ENCODE data around the gene PLEKHF1. TPM values are rescaled to one million over a fixed set of nuclear protein-coding genes. Genes with fewer than 3 reads are reported as not detected.

The PLEKHF1 gene
- total and polyA plus RNA-seq, 2 of the 13 experiments (the other 11 are each of a cell fraction or from before 2014, with no cell fraction given) = 2.9 to 3.8 TPM

DNA sequence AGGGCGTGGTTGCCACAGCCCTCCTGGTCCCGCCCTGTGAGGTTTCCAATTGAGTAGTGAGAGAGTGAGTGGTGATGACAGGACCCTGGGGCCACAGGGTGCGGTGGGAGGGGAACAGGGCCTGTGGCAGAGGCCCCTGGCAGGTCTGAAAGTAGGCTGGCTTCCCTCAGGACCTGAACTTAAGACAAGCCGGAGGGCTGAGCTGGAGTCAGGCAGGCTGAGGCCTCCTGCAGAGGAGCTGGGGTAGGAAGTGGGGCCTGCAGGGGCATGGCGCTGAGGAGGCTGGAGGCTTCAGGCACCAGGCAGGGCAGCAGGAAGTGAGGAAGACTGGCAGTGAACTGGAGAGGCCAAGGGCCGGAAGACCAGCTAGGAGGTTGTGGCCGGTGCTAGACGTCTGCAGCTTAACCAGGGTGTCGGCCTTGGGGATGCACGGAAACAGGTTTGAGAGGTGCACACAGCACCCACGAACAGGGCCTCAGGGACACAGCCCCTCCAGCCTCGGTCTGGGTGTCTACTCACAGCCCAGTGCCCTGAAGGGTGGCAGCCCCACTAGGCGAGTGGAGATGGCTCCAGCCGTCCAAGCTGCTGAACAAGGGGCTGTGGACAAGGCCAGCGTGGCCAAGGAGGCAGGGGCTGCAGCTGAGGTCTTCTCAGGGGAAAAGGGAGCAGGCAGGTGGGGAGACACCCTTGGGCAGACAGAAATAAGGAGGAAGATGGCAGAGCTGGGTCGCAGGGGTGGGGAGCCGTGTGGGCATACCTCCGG is 41.4 kb upstream of the PLEKHF1 start (continued):
- TF ChIP-seq ZNF253 (CRISPR knock-in tag; IDR thresholded peaks at IDR 0.05; ENCODE audit: borderline replicate concordance) (no peak), IKZF1 (IDR thresholded peaks at IDR 0.05) (no peak), NPAS2 (CRISPR knock-in tag; IDR thresholded peaks at IDR 0.05; ENCODE audit: borderline replicate concordance) (no peak), ZNF10 (CRISPR knock-in tag; IDR thresholded peaks at IDR 0.05; ENCODE audit: borderline replicate concordance, low read depth) (no peak), PRMT3 (CRISPR knock-in tag; IDR thresholded peaks at IDR 0.05; ENCODE audit: borderline replicate concordance, low read depth) (no peak), EED (CRISPR knock-in tag; IDR thresholded peaks at IDR 0.05) (no peak), ZNF780A (CRISPR knock-in tag; IDR thresholded peaks at IDR 0.05) (no peak), NFYC (CRISPR knock-in tag; IDR thresholded peaks at IDR 0.05) (no peak)
- TF ChIP-seq, protein P1, sequence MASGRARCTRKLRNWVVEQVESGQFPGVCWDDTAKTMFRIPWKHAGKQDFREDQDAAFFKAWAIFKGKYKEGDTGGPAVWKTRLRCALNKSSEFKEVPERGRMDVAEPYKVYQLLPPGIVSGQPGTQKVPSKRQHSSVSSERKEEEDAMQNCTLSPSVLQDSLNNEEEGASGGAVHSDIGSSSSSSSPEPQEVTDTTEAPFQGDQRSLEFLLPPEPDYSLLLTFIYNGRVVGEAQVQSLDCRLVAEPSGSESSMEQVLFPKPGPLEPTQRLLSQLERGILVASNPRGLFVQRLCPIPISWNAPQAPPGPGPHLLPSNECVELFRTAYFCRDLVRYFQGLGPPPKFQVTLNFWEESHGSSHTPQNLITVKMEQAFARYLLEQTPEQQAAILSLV (CRISPR knock-in tag; IDR thresholded peaks at IDR 0.05; ENCODE audit: borderline replicate concordance) = no peak
- TF ChIP-seq, protein P2, sequence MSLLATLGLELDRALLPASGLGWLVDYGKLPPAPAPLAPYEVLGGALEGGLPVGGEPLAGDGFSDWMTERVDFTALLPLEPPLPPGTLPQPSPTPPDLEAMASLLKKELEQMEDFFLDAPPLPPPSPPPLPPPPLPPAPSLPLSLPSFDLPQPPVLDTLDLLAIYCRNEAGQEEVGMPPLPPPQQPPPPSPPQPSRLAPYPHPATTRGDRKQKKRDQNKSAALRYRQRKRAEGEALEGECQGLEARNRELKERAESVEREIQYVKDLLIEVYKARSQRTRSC (CRISPR knock-in tag; IDR thresholded peaks at IDR 0.05; ENCODE audit: low read depth) = no peak

DNA sequence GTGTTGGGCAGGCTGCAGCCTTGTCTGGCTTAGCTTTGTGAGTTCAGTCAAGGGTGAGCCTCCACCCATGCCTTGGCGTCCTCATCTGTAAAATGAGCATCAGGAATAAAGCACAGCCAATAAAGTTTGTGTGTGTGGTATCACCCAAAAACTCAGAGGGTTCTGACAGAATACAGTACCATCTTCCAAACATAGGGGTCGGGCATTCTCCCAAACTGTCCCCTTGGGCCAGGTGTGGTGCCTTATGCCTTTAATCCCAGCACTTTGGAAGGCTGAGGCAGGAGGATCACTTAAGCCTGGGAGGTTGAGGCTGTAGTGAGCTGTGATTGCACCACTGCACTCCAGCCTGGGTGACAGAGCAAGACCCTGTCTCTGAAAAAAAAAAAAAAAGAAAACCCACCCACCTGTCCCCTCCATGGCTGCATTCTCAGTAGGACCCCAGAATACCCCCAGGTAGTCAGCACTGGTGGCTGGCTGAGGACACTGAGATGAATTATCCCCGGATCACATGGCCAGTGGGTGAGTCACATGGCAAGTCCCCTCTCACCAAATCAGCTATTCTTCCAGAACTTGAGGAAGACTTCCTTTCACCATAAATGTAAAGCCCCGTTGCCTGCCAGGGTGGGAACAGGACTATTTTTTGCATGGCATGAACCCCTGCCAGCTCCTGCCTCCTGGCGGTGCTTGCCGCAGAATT is 40.6 kb upstream of the PLEKHF1 start:
- H3K79me2 ChIP-seq (ENCODE audit: insufficient read depth, low read length) = no peaks in the 10 kb centered on the region
- 64% methylated on average over 5 of the region's 6 CpGs for WGBS (ENCODE audit: low lambda C conversion rate)
- BruUV-seq (replicated peaks) = no TSS peak
- peaks cover 13% of the 10 kb centered on the region for H3K4me1 ChIP-seq (ENCODE audit: insufficient read depth, low read length)
- no peak overlapping the region for H3K27ac ChIP-seq (ENCODE audit: extremely low read length, insufficient read depth, low read length)
- CTCF ChIA-PET (ENCODE audit: low intra/inter-chr PET ratio, low total read pairs) = no interaction called here
- no peaks in the 10 kb centered on the region for H3K36me3 ChIP-seq (replicated peaks in 1 of 2; ENCODE audit: control insufficient read depth in 1 of 2, insufficient read depth in 2 of 2, low read length in 2 of 2)
- H3K9me3 ChIP-seq (ENCODE audit: low read length) = no peaks in the 10 kb centered on the region
- peaks cover 1 to 3% of the 10 kb centered on the region in 2 experiments; a peak in 2 of 5 replicates for H3K27me3 ChIP-seq (ENCODE audit: control insufficient read depth in 1 of 2, insufficient read depth in 2 of 2, low read length in 2 of 2)
- in situ Hi-C loops (cut with HindIII; ENCODE audit: extremely low pct_ligation_motif_present, low pct_unique_long_range_greater_than_20kb) (no loop called here), intact Hi-C loops (cut with micrococcal nuclease; ENCODE audit: unreplicated experiment) (no loop called here)
- no peak overlapping the region for H3K9ac ChIP-seq (ENCODE audit: insufficient read depth, low read depth, low read length)
- TF ChIP-seq, protein P3, sequence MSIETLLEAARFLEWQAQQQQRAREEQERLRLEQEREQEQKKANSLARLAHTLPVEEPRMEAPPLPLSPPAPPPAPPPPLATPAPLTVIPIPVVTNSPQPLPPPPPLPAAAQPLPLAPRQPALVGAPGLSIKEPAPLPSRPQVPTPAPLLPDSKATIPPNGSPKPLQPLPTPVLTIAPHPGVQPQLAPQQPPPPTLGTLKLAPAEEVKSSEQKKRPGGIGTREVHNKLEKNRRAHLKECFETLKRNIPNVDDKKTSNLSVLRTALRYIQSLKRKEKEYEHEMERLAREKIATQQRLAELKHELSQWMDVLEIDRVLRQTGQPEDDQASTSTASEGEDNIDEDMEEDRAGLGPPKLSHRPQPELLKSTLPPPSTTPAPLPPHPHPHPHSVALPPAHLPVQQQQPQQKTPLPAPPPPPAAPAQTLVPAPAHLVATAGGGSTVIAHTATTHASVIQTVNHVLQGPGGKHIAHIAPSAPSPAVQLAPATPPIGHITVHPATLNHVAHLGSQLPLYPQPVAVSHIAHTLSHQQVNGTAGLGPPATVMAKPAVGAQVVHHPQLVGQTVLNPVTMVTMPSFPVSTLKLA (IDR thresholded peaks at IDR 0.05) = peak; percentile 83
- no peak for TF ChIP-seq NBN (conservative IDR thresholded peaks at IDR 0.05)
- no peak overlapping the region for H3K4me3 ChIP-seq (replicated peaks in 1 of 3; ENCODE audit: insufficient read depth in 1 of 3, low read depth in 2 of 3, low read length in 3 of 3)
- H2AFZ ChIP-seq (ENCODE audit: low read length) = no peak overlapping the region
- H4K20me1 ChIP-seq (ENCODE audit: insufficient read depth, low read length) = no peaks in the 10 kb centered on the region
- POLR2A ChIA-PET = no interaction called here
- ATAC-seq (no peak), FAIRE-seq (no peak), DNase-seq (ENCODE audit: low spot score) (no peak)
- no peak overlapping the region for H3K4me2 ChIP-seq (ENCODE audit: low read depth, low read length)
